HG03103 (cell line): Measurements from ENCODE around the gene MROH8.

ENCODE experiments used
- ATAC-seq: cut with Tn5 transposase; IDR thresholded peaks from one replicate; pipeline ENCODE4 v1.9.1; 2021; ENCODE audit warnings: low read depth; ENCODE audit not compliant: unreplicated experiment

Gene MROH8

DNA sequence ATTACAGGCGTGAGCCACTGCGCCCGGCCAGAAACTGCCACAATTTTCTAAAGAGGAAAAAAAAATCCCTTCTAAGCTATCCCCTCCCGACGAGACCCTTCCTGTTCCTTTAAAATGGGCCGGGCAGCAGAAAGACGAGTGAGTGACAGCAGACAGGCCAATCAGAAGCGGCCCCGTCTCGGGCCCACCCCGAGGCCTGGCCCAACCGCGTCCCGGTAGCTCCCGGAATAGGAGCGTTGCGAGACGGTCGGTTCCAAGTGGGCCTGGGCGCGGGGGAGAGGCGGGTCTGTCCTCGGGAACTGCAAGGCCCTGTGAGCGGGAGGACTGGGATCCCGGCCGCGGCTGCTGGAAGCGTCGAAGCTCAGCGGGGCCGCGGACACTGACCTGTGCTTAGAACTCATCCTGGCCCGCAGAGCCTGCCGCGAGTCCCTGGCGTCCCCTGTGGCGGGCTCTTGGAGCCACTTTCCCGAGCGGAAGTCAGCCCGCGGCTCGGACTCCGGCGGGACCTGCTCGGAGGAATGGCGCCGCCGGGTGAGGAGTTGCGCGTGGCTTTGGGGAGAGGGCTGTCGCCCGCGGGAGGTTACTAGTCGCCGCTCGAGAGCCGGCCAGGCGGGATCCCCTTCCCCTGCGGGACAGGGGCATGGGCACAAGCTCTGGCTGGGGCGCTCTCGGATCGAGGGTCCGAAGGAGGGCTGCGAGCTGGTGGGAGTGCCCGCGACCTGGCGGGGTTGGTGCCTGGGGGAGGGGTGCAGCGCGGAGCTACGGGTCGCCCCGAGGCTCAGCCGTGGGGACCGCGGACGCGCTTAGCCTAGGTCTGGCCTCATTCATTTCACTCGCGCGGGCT lies at the start of gene MROH8, which contains the start of gene RPN2:
Gene MROH8 (minus strand): TSS at position 710 of the 844 bp plus-strand sequence.
Gene RPN2 (plus strand): TSS at position 492 of the 844 bp plus-strand sequence. CDS start 27 bp downstream, at position 519.
- peak; percentile 94 for ATAC-seq

DNA sequence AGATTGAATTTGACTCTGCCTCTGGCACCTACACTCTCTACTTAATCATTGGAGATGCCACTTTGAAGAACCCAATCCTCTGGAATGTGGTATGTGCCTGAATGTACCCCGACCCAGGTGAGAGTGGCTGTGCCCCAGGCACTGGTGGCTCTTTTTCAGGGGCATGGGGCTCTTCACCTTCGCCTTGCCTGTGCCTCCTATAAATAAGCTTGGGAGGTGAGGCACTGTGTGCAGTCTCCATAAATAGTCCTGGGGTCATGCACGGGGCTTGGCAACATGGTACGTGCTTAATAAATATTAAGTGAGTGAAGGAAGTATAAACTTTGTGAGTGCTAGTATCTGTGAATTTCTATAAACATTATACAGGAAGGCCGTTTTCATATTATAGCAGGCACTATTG lies 49.3 kb upstream of the MROH8 start:
- ATAC-seq, result no peak

DNA sequence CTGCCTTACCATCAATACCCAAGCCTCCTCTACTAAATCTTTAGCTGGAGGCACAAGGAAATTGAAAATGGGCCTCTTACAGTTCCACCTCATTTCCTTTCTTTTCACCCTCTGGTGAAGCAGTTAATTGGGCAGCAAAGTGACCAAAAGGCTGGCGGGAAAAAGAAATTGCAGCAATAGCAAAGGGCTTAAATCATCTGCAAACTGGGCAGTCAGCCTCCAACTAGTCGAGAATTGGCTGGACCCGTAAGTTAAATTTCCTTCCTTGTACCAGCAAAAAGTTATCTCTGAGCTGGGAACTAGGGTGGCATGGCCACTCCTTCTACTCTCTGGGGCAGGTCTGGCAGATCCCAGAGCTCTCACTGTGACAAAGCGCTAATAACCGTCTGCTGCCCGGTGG lies 48.7 kb upstream of the MROH8 start:
- no peak for ATAC-seq

DNA sequence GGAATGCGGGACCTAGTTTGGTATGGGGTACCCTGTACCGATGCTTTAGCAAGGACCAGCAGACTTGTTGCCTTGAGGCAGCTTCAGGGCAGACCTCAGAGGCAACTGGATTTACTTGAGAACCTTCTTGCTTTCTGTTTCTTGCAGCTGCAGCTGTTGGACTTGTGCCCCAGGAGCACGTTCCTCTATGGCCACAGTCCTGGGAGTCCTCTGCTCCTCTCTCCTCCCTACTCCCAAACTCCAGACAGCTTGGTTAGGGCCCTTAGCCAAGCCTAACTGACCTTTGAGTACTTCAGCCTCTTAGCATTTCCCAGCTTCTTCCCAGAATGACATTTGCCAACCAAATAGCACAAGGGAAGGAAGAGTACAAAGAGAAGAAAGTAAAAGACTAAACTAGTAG lies 47.5 kb upstream of the MROH8 start:
- no peak for ATAC-seq

DNA sequence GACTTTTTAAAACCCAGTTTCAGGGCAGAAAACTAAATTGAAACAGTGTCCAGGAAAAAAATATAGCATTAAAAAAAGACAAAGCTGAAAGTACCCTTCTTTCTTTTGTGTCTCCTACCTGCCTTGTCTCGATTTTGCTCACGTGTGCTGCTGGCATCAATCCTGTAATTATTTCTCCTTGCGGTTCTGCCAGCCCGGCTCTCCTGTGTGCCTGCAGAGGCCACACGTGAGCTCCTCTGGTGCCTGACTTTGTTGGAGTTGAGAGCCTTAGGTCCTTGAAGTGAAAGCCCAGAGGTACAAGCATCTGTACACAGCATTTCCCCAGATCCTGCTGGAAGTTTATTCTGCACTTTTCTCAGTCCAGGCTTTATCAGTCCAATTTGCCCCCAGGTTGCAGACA lies 45.8 kb upstream of the MROH8 start:
- ATAC-seq, result no peak

DNA sequence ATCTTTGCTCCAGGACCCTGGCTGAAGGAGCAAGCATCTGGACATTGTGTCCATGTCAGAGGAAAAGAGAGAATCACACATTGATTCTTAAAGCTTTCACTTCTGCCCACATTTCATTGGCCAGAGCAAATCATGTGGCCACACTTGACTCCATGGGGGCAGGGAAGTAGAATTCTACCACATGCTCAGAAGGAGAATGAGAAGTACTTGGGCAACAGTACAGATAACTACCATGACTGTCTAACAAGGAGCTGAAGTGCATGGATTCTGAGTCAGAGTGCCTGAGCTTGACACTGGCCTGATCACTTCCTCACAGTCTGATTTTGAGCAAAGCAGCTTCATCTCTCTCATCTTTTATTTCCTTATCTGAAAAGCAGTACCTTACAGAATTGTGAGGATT lies 43.7 kb upstream of the MROH8 start:
- no peak for ATAC-seq

DNA sequence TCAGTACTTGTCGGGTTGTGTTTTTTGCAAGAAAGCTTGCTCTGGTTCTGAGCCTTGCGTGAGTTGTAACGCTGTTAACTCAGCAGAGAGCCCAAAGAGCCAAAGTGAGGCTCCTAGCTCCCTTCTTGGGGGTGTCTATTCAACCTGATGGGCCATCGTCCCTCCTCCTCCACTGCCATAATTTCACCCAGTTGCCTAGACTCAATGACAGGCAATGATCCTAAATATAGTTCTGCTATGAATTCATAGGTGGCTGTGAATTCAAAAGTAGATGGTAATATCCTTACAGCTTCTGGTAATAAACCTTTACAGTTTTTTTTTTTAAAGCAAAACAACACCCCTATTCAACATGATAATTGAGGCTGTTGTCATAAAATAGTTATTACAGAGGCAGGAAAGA lies 42.7 kb upstream of the MROH8 start:
- ATAC-seq, result no peak

DNA sequence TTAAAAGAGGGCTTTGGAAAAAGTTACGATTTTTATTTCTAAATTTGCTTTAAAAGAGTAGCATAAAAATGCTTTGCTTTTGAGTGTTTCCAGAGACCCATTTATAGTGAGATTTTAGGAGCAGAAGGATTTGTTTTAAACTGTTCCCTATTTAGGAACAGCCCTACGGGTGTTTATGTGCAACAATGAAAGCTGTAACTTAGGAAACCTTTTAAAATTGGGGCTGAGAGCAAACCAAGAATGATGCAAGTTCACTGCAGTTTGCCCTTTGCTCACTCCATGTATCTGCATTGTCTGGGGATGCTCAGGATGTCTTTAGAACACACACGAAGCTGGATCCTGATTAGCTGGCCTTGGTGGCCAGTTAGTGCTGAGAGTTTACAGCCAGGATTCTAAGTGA lies 41.4 kb upstream of the MROH8 start:
- no peak for ATAC-seq

DNA sequence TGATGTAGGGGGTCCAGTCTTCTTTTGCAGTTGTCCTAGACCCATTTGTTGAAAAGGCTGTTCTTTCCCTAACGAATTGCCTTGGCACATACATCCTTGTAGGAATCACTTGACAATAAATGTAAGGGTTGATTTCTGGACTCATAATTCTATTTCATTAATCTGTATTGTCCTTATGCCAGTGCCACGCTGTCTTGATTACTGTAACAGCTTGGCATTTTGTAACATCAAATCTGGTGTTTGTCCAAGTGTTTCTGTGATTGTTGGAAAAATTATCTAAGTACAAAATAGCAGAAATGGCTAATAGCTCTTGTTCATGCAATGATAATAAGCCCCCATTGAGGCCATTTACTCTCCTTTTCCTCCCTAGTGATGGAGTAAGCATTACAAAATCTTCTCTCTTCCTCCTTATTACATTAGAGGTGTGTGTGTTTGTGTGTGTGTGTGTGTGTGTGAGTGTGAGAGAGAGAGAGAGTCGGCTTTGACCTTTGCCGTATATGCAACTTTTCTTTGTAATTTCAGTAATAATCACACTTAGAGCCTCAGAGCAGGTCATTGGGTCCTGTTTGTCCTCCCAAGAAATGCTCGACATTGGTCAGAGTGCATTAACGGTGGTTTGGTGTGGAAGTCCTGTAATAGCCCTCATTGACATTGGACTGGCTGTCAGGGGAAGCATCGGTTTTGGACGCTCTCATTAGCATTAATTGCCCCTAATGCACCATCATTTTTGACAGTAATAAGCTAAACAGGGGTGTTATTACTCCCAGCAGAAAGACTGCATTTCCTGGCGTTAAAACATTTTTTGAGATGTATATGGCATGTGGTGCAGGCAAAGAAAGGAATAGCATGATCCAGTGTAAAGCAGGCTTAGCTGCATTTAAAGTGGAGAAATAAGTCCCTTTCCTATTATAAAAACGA lies 40.7 kb upstream of the MROH8 start:
- no peak for ATAC-seq

DNA sequence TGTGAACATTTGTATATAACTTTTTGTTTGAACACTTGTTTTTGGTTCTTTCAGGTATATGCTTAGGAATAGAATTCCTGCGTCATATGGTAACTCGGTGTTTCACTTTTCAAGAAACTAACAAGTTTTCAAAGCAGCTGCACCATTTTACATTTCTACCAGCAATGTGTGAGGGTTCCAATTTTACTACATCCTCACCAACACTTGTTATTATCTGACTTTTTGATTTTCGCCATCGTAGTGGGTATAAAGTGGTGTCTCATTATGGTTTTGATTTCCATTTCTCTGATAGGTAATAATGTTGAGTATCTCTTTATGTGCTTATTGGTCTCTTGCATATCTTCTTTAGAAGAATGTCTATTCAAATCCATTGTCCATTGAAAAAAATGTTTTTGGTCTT lies 39.6 kb upstream of the MROH8 start:
- ATAC-seq, result no peak

DNA sequence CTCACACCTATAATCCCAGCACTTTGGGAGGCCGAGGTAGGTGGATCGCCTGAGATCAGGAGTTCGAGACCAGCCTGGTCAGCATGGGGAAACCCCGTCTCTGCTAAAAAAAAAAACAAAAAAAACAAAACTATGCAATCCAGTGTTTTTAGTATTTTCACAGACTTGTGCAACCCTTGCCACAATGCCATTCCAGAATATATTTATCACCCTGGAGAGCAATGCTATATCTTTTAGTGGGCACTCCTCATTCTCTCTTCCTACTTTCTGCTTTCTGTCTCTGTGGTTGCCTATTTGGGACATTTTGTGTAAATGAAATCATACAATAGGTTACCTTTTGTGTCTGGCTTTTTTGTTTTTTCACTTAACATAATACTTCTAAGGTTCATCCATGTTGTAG lies 39.1 kb upstream of the MROH8 start:
- ATAC-seq, result no peak

DNA sequence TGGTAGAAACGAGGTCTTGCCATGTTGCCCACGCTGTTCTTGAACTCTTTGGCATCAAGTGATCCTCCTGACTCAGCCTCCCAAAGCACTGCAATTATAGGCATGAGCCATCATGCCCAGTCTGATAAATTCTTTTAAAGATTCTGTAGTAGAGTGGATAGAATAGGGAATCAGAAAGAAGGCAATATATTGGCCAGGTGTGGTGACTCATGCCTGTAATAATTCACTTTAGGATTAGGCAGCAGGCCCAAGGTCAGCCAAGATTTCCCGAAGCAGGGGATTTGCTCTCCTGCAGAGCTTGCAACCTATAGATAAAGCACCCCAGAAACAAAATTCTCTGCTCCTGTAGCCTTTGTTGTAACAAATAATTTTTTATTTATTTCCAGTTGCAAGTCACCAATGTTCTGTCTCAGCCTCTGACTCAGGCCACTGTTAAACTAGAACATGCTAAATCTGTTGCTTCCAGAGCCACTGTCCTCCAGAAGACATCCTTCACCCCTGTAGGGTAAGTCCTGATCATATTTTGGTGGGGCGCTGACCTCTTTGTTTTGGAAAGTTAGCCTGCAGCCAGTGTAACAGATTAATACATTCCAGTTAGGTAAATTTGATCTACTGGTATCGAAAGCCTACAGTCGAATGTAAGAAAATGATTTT lies 30.4 kb upstream of the MROH8 start:
- ATAC-seq, result no peak

DNA sequence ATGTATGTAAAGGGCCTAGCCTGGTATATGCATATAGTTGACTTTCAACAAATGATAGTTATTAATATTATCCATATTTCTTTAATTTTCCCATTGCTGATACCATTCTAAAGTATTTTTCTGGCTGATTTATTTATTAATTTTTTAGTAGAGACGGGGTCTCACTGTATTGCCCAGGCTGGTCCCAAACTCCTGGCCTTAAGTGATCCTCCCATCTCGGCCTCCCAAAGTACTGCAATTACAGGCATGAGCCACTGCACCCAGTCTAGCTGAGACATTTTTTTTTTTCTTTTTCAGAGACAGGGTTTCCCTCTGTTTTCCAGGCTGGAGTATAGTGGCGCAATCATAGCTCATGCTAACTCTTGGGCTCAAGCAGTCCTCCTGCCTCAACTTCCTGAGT lies 29.8 kb upstream of the MROH8 start:
- ATAC-seq, result no peak

DNA sequence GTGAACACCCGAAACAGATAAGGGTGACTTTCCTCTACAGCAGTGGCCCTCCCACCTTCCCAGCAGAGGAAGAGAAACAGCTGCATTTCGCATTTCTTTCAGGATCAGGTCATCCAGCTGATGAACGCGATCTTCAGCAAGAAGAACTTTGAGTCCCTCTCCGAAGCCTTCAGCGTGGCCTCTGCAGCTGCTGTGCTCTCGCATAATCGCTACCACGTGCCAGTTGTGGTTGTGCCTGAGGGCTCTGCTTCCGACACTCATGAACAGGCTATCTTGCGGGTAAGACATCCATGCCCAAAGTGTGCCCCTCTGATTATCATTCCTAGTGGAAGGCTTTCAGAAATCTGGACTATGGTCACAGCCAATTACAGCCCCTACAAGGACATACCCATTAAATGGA lies 27.8 kb upstream of the MROH8 start:
- ATAC-seq, result no peak

DNA sequence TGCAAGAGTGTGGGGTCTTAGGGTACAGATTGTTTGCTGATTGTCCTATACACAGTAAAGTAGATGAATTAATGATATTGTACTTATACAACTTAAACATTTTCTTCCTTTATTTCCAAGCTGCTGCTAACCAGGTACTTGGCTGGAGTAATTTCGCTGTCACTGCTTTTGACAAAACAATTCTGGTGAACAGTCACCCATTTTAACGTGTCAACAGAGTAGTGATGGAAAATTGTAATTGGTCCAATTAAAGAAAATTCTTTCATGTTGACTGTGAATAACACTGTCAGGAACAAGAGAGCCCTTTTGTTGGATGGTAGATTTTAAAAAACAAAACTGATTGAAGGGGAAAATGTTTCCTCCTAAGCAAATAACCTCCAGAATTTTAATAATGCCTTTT lies 26.4 kb upstream of the MROH8 start:
- no peak for ATAC-seq

DNA sequence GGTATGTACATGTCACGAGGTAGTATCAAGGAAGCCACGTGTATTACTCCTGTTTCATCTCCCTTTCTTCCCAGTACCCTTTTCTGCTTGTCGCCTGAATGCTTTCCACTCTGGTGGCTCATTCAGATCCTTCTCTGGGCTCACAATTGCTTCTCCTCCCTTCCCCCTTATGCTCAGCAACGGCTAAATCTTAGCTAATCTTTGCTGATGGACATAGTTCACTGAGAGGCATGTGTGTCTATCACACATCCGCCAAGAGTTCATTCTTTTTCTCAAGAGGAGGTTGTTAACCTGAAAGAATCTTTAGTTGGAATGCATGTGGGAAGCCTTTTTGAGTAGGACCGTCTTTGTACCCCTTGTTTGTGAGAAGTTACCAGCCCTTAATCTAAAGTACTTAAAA lies 25.8 kb upstream of the MROH8 start:
- no peak for ATAC-seq

DNA sequence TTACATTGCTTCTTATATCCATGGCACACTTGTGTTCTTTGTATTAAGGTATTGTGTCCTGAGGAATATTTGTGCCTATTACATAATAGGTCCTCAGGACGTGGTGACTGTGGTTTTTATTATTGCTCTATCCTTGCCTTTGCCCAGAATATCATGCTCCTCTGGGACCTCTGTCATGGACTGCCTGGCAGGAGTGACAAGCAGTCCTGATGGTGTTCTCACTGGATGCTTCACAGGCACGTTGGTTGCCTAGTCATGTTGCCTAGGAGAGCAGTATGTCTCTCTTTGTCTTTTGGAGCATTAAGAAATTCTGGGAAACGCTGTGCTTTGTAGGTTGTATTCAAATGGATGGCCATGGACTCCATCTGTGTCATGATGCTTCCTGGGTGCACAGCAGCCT lies 24.7 kb upstream of the MROH8 start:
- no peak for ATAC-seq

DNA sequence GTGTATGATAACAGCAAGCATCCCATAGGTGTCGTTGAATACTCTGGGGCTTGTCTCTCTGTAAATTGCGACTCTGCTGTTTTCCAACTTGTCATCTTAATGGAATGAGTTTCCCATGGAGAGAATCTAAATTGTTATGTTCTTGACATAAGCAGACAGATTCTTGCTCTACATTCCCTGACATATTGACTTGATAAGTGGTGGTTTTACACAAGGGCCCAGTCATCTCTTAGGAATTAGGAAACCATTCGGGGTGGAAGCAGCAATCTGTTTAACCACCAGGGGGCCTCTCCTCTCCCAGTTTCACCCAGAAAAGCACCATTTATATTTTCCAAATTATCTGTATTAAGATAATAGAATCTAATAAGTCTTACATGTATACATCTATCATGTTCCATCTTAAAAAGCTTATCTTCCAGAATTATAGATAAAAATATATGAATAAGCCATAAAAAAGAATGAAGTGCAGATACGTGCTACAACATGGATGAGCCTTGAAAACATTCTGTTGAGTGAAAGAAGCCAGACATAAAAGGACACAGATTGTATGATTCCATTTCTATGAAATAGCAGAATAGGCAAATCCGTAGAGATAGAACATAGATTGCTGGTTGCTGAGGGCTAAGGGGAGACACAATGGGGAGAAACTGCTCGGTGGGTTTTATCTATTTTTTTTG lies 23.1 kb upstream of the MROH8 start:
- ATAC-seq, result no peak

DNA sequence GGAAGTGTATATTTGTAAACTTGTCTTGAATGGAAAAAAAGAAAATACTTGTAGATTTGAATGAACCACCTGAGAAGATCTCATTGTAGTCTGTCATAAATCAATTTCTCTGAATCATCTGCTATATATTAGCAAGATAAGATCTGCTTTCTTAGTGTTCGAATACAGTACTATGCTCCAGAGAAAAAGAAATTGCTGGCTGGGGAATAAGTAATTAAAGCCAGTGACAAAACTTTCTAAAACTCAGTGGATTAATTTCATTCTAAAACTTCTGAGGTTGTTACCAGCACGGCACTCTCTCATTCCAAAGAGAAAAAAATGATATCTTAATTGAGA lies 22.4 kb upstream of the MROH8 start:
- ATAC-seq, result no peak

DNA sequence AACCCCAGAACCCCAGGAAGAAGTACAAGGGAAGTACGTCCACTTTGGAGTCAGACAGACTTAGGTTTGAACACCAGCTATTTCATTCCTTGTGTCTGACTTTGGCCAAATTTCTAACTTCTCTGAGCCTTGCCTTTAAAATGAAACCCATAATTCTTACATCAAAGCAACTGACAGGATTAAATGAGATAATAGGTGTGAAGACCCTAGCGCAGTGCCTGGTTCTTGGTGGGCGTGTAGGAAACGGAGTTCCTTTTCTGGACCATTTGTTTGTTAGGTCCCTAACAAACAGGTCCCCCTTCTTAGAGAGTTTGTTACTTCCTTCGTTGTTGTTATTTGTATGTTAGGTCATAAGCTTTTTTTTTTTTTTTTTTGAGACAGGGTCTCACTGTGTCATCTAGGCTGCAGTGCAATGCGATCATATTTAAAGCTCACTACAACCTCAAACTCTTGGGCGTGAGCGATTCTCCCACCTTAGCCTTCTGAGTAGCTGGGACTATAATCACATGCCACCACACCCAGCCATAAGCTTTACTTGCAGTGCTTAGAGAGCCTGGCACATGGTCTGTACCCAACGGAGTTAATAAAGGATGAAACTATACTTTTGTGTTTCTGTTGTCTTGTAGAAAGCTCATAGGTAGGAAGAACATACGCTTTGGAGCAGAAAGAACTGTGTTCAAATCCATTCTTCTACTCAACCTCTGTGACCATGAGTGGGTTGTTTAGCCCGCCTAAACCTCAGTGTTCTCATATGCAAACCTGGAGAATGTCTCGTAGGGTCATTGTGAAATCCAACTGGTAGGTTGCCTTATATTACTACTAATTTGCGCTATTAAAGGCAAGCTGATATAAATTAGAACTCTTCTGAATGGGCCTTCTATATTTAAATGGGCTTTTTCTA lies 21.8 kb upstream of the MROH8 start:
- ATAC-seq, result no peak
